Mesenchymal stem cell (in vitro differentiated cells and primary cell): Measurements from ENCODE around the gene PFKFB4.

ENCODE experiments used
- DNase-seq: peaks from one replicate; pipeline ENCODE4 v3.0.0-alpha.2; 2013
- H2AFZ ChIP-seq: one replicate; pipeline ENCODE4 v1.6.1; 2013; ENCODE audit warnings: low read depth, mild to moderate bottlenecking, control low read depth, inconsistent platforms, low read length, moderate library complexity
- H2AK5ac ChIP-seq: 2 replicates; pipeline ENCODE4 v1.6.1; 2013; ENCODE audit warnings: low read length, moderate library complexity, mild to moderate bottlenecking, inconsistent platforms; ENCODE audit not compliant: severe bottlenecking
- H2BK120ac ChIP-seq: one replicate; pipeline ENCODE4 v1.6.1; 2013; ENCODE audit warnings: low read depth, mild to moderate bottlenecking, inconsistent platforms, low read length, moderate library complexity
- H2BK12ac ChIP-seq, 2 experiments: one replicate each; pipeline ENCODE4 v1.6.1; 2013; ENCODE audit warnings: inconsistent platforms in 2 of 2, low read length in 2 of 2, mild to moderate bottlenecking in 2 of 2, moderate library complexity in 2 of 2, control low read depth in 1 of 2
- H2BK15ac ChIP-seq: one replicate; pipeline ENCODE4 v1.6.1; 2013; ENCODE audit warnings: mild to moderate bottlenecking, low read depth, inconsistent platforms; ENCODE audit not compliant: poor library complexity, severe bottlenecking
- H2BK5ac ChIP-seq: 2 replicates; pipeline ENCODE4 v1.6.1; 2013; ENCODE audit warnings: low read depth, mild to moderate bottlenecking, low read length, control low read depth, inconsistent platforms; ENCODE audit not compliant: poor library complexity, severe bottlenecking
- H3K14ac ChIP-seq, 2 experiments: one replicate each; pipeline ENCODE4 v1.6.1; 2013; ENCODE audit warnings: inconsistent platforms in 2 of 2, low read length in 2 of 2, control low read depth in 1 of 2, mild to moderate bottlenecking in 1 of 2, moderate library complexity in 1 of 2
- H3K18ac ChIP-seq, 2 experiments: one replicate each; pipeline ENCODE4 v1.6.1; 2013; ENCODE audit warnings: inconsistent platforms in 2 of 2, low read length in 2 of 2, control low read depth in 1 of 2, low read depth in 1 of 2, mild to moderate bottlenecking in 1 of 2
- H3K23ac ChIP-seq, 2 experiments: one replicate each; pipeline ENCODE4 v1.6.1; 2013; ENCODE audit warnings: inconsistent platforms in 2 of 2, low read length in 2 of 2, mild to moderate bottlenecking in 2 of 2, moderate library complexity in 2 of 2, control low read depth in 1 of 2
- H3K27ac ChIP-seq: 2 replicates; pipeline ENCODE4 v1.5.1; 2013; ENCODE audit warnings: mild to moderate bottlenecking, moderate library complexity, low read length, control low read depth, inconsistent platforms; ENCODE audit not compliant: poor library complexity, severe bottlenecking
- H3K27me3 ChIP-seq, 2 experiments: 2 replicates each; pipeline versions ENCODE4 v1.6.1 to v1.7.0; 2013; ENCODE audit warnings: low read length in 2 of 2, mild to moderate bottlenecking in 2 of 2, moderate library complexity in 2 of 2, control low read depth in 1 of 2, inconsistent platforms in 1 of 2; ENCODE audit not compliant: control insufficient read depth in 1 of 2, insufficient read depth in 1 of 2
- H3K36me3 ChIP-seq, 2 experiments: 2 replicates each; pipeline versions ENCODE4 v1.6.1 to v1.7.0; 2013; ENCODE audit warnings: low read length in 2 of 2, control low read depth in 1 of 2, inconsistent platforms in 1 of 2, low read depth in 1 of 2, mild to moderate bottlenecking in 1 of 2; ENCODE audit not compliant: insufficient read depth in 2 of 2, control insufficient read depth in 1 of 2
- H3K4ac ChIP-seq, 2 experiments: one replicate each; pipeline ENCODE4 v1.6.1; 2013; ENCODE audit warnings: inconsistent platforms in 2 of 2, low read length in 2 of 2, mild to moderate bottlenecking in 2 of 2, moderate library complexity in 2 of 2, control low read depth in 1 of 2, low read depth in 1 of 2
- H3K4me1 ChIP-seq: 2 replicates; pipeline ENCODE4 v1.6.1; 2013; ENCODE audit warnings: low read depth, low read length, control low read depth; ENCODE audit not compliant: control insufficient read depth, insufficient read depth
- H3K4me2 ChIP-seq: 2 replicates; pipeline ENCODE4 v1.6.1; 2013; ENCODE audit warnings: low read length, mild to moderate bottlenecking, inconsistent platforms; ENCODE audit not compliant: poor library complexity, severe bottlenecking
- H3K4me3 ChIP-seq, 2 experiments: 2 replicates each; pipeline versions ENCODE4 v1.5.1 to v1.7.0; 2013; ENCODE audit warnings: low read length in 2 of 2, mild to moderate bottlenecking in 2 of 2, control low read depth in 1 of 2, low read depth in 1 of 2; ENCODE audit not compliant: insufficient read depth in 1 of 2
- H3K79me1 ChIP-seq: replicated peaks from 2 replicates; pipeline ENCODE4 v1.6.1; 2013; ENCODE audit warnings: mild to moderate bottlenecking, control low read depth, low read length, inconsistent platforms; ENCODE audit not compliant: poor library complexity, severe bottlenecking
- H3K9ac ChIP-seq: 2 replicates; pipeline ENCODE4 v1.7.0; 2013; ENCODE audit warnings: mild to moderate bottlenecking, low read length, moderate library complexity
- H3K9me3 ChIP-seq: 2 replicates; pipeline ENCODE4 v1.7.0; 2013; ENCODE audit warnings: mild to moderate bottlenecking, low read length; ENCODE audit not compliant: control insufficient read depth
- H4K8ac ChIP-seq: one replicate; pipeline ENCODE4 v1.6.1; 2013; ENCODE audit warnings: inconsistent platforms, mild to moderate bottlenecking, low read length, moderate library complexity
- H4K91ac ChIP-seq: one replicate; pipeline ENCODE4 v1.6.1; 2013; ENCODE audit warnings: mild to moderate bottlenecking, low read length, inconsistent platforms
- WGBS: methylation state at CpG from one replicate; pipeline ENCODE4 v1.1.7; 2013; ENCODE audit warnings: mixed read lengths; 5-methylcytosine and 5-hydroxymethylcytosine counted together

PFKFB4 gene

DNA sequence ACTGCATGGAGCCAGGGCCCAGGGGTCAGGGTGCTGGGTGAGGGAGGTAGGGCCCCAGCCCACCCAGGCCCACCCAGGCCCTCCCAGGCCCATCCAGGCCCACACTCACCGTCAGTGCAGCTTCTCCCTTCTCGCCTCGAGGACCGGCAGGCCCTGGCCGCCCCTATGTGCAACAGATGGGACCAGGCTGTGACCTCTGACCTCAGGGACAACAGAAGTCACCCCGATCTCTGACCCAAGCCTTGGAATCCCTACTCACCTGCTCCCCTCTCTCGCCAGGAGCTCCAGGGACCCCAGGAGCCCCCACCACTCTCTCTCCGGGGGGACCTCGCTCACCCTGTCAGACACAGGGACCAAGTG, 9.8 kb upstream of the PFKFB4 start:
- Histone ChIP-seq H3K27me3 (no peaks in the 10 kb centered on the region), H2BK120ac (peak overlapping the region; percentile 9), H4K91ac (peak overlapping the region; percentile 85), H4K8ac (no peak overlapping the region), H2BK15ac (no peak overlapping the region), H3K79me1 (peaks cover 19% of the 10 kb centered on the region), H3K4me1 (peaks cover 60% of the 10 kb centered on the region), H3K9ac (no peak overlapping the region), H3K4ac (no peak overlapping the region), H3K27ac (peak overlapping the region; percentile 0), H3K4me3 (no peak overlapping the region), H3K36me3 (peaks cover 0 to 84% of the 10 kb centered on the region in 2 experiments), H3K4me2 (no peak overlapping the region), H3K23ac (no peak overlapping the region), H3K9me3 (no peaks in the 10 kb centered on the region), H2BK12ac (no peak overlapping the region), H3K18ac (no peak overlapping the region), H3K14ac (no peak overlapping the region), H2BK5ac (no peak overlapping the region), H2AK5ac (no peak overlapping the region), H2AFZ (no peak overlapping the region)
- WGBS, result 93% methylated on average over 9 of the region's 9 CpGs
- DNase-seq, result no peak

- H2AFZ ChIP-seq, result no peak overlapping the region
- peaks cover 65% of the 10 kb centered on the region for H3K4me1 ChIP-seq
- H3K4ac ChIP-seq, result no peak overlapping the region
- H3K4me2 ChIP-seq, result no peak overlapping the region
- H3K4me3 ChIP-seq, result no peak overlapping the region
- H2BK15ac ChIP-seq, result no peak overlapping the region
- no peak overlapping the region for H3K9ac ChIP-seq
- H3K9me3 ChIP-seq, result no peaks in the 10 kb centered on the region
- H3K23ac ChIP-seq, result no peak overlapping the region
- H2AK5ac ChIP-seq, result peak overlapping the region; percentile 53
- H2BK5ac ChIP-seq, result no peak overlapping the region
- H3K79me1 ChIP-seq, result peaks cover 19% of the 10 kb centered on the region
- WGBS, result 68% methylated on average over 7 of the region's 7 CpGs
- peak overlapping the region; percentile 0 for H3K27ac ChIP-seq
- peaks cover 0 to 78% of the 10 kb centered on the region in 2 experiments for H3K36me3 ChIP-seq
- DNase-seq, result peak; percentile 69
- H3K18ac ChIP-seq, result peak overlapping the region in 1 of 2 experiments; percentile 40
- no peaks in the 10 kb centered on the region for H3K27me3 ChIP-seq
- peak overlapping the region; percentile 9 for H2BK120ac ChIP-seq
- H4K91ac ChIP-seq, result peak overlapping the region; percentile 85
- no peak overlapping the region for H3K14ac ChIP-seq
- peak overlapping the region; percentile 35 for H4K8ac ChIP-seq
- H2BK12ac ChIP-seq, result peak overlapping the region in 1 of 2 experiments; percentile 11
These were observed 9.2 kb upstream of the PFKFB4 start for GRCh38 chr3:48565591-48566400.

DNA sequence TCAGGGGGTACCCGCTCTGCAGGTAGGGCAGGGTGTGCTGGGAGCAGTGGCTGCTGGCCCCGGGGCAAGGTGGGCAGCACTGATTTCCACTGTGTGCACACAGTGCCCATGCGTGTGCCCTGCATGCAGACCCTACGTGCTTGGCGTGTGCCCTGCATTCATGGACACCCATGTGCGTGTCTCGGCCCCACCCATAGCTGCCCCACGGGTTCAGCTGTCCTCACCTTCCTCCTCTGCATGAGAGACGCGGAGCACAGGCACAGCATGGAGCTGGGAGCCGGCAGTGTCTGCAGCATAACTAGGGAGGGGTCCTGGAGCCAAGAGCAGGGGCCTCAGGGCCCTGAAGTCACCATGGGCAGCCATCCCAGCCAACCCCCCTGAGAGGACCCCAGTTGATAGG, 8.6 kb upstream of the PFKFB4 start:
- no peak overlapping the region for H3K4me3 ChIP-seq
- H4K91ac ChIP-seq, result peak overlapping the region; percentile 16
- H3K36me3 ChIP-seq, result peaks cover 0 to 72% of the 10 kb centered on the region in 2 experiments
- H3K9me3 ChIP-seq, result no peaks in the 10 kb centered on the region
- peak overlapping the region; percentile 53 for H2AK5ac ChIP-seq
- peak overlapping the region; percentile 92 for H3K27ac ChIP-seq
- peak overlapping the region in 1 of 2 experiments; percentile 88 for H2BK12ac ChIP-seq
- H2AFZ ChIP-seq, result no peak overlapping the region
- H2BK5ac ChIP-seq, result no peak overlapping the region
- H3K23ac ChIP-seq, result no peak overlapping the region
- peaks cover 71% of the 10 kb centered on the region for H3K4me1 ChIP-seq
- no peak overlapping the region for H3K9ac ChIP-seq
- H3K14ac ChIP-seq, result no peak overlapping the region
- H2BK15ac ChIP-seq, result no peak overlapping the region
- no peak overlapping the region for H2BK120ac ChIP-seq
- H3K27me3 ChIP-seq, result no peaks in the 10 kb centered on the region
- no peak for DNase-seq
- 98% methylated on average over 11 of the region's 11 CpGs for WGBS
- no peak overlapping the region for H4K8ac ChIP-seq
- peaks cover 16% of the 10 kb centered on the region for H3K79me1 ChIP-seq
- no peak overlapping the region for H3K4ac ChIP-seq
- H3K4me2 ChIP-seq, result no peak overlapping the region
- peak overlapping the region in 1 of 2 experiments; percentile 76 for H3K18ac ChIP-seq

DNA sequence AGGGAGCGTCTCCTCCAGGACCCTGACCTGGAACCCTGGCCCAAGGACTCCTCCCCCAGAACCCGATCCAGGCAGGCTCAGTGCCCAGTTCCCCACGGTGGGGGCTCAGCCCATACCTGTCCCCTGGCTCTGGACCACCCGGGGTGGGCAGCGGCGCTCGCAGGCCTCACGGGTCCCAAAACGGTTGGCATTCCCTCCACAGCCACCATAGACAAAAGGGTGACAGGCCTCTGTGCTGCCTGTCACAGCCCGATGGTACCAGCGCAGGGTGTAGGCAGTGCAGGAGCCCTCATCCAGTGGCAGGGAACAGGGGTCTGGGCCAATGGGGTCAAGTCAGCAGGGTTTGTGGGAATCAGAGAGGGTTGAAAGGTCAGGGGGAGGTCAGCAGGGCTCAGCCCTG, 8.1 kb upstream of the PFKFB4 start:
- peaks cover 12% of the 10 kb centered on the region for H3K79me1 ChIP-seq

More for the DNA sequence above, 8.1 kb upstream of the PFKFB4 start:
- Histone ChIP-seq H4K8ac (peak overlapping the region; percentile 66), H4K91ac (peak overlapping the region; percentile 86), H3K4me3 (no peak overlapping the region), H2BK5ac (peak overlapping the region; percentile 67), H2BK15ac (peak overlapping the region; percentile 44), H3K18ac (peak overlapping the region; percentile 83 to 92), H3K23ac (peak overlapping the region in 1 of 2 experiments; percentile 23), H3K4me1 (peaks cover 77% of the 10 kb centered on the region), H3K9ac (no peak overlapping the region), H2BK120ac (peak overlapping the region; percentile 67), H3K9me3 (no peaks in the 10 kb centered on the region), H2AK5ac (peak overlapping the region; percentile 98), H3K4me2 (no peak overlapping the region), H3K36me3 (peaks cover 0 to 67% of the 10 kb centered on the region in 2 experiments), H3K4ac (peak overlapping the region; percentile 62 to 66), H2BK12ac (peak overlapping the region in 1 of 2 experiments; percentile 65), H2AFZ (no peak overlapping the region), H3K27me3 (no peaks in the 10 kb centered on the region), H3K27ac (peak overlapping the region; percentile 92), H3K14ac (no peak overlapping the region)
- DNase-seq, result no peak
- WGBS, result 91% methylated on average over 11 of the region's 11 CpGs
